ENCODE data around the gene AMFR. TPM values are rescaled to one million over a fixed set of nuclear protein-coding genes. Genes with fewer than 3 reads are reported as not detected.

Gene AMFR
- total RNA-seq, 1 experiment from 2014 or later = 109 TPM

GRCh38 chr16:56344518-56345405 is 80.6 kb downstream of the AMFR start:
- in situ Hi-C loops (cut with HindIII; ENCODE audit: low pct_unique_long_range_greater_than_20kb, low sequenced_read_pairs) = no loop called here
- no peak for DNase-seq (ENCODE audit: low read depth)

DNA sequence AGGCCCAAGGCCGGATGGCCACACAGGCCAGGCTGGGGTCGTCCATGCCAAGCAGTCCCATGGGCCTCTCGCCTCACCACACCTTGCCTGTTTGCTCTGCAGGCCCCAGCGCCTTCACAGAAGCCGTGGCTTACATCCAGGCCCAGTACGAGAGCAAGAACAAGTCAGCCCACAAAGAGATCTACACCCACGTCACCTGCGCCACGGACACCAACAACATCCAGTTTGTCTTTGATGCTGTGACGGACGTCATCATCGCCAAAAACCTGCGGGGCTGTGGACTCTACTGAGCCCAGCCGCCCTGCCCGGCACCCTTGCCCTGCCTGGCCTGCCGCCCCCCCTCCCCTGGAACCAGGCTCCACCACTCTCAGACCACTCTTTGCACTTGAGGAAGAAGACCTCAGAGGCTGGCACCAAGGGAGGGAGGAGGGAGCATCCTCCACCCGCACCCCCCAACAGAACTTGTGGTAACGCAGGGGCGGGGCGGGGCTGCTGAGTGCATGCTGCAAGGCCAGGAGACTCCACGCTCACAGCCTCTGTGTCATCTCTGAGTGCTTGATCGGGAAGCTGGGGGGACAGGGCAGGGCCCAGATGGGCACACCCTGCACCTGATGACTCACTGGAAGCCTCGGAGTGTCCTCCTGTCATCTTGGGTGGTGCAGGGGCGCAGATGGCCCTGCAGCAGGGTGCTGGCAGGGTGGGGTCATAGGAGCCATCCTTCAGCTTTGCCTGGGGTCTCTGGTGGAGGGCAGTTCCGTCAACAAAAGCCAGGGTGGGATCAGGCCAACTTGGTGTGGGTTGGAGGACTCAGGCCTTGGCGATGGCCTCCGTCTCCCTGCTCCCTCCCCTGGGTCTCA is 81.5 kb downstream of the AMFR start:
- in situ Hi-C loops (cut with HindIII; ENCODE audit: low pct_unique_long_range_greater_than_20kb, low sequenced_read_pairs) = no loop called here
- peak; percentile 6 for DNase-seq (ENCODE audit: low read depth)

DNA sequence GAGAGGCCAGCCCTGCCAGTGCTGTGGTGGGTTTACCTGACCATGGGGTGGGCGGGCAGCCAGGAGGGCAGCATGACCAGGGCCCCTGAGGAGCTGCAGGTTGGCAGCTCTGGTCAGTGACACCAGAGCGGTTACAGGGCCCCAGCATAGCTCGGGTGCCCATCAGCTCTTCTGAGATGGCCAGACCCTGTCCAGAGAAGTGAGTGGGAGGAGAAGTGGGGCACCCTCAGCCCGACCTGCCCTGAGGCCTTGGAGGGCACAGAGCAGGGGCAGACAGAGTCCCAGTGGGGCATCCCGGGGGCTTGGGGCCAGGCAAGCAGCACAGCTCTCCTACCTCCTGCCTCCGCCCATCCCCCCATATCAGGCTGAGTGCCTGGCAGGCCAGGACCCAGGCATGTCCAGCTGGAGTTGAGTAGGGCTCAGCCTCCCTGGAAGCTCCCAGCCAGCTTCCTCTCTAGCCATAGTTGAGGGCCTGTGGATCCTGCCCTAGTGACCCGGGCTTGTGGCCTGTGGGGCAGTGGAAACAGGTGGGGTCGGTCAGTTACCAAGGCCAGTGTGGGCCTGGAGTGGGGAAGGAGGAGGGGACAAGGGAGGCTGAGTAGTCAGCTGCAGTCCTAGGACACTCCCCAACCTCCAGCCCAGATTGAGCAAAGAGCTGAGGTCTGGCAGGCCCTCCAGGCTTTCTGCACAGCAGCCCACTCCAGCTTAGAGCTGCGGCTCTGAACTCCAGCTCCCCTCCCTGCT is 83.5 kb downstream of the AMFR start:
- DNase-seq (ENCODE audit: low read depth) = no peak
- in situ Hi-C loops (cut with HindIII; ENCODE audit: low pct_unique_long_range_greater_than_20kb, low sequenced_read_pairs) = no loop called here

DNA sequence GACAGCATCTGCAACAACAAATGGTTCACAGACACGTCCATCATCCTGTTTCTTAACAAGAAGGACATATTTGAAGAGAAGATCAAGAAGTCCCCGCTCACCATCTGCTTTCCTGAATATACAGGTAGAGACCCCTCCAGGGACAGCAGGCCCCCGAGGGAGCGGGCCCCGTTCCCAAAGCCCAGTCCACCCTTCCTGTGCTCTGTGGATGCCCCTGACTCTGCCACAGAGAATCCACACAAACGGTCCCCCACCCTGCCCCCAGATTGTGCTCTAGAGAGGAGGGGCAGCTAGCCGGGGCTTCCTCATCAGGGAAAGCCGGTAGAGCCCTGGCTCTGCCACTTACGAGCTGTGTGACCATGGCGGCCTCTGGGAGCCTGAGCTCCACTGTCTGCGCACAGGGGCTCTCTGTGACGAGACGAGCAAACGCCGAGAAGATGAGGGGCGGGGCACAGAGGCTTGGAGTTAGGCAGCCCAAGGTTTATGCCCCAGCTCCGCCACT is 84.4 kb downstream of the AMFR start:
- DNase-seq (ENCODE audit: low read depth) = no peak
- in situ Hi-C loops (cut with HindIII; ENCODE audit: low pct_unique_long_range_greater_than_20kb, low sequenced_read_pairs) = no loop called here

- DNase-seq (ENCODE audit: low read depth) = no peak
- in situ Hi-C loops (cut with HindIII; ENCODE audit: low pct_unique_long_range_greater_than_20kb, low sequenced_read_pairs) = no loop called here
Observed at GRCh38 chr16:56340416-56340815, 84.9 kb downstream of the AMFR start.

- in situ Hi-C loops (cut with HindIII; ENCODE audit: low pct_unique_long_range_greater_than_20kb, low sequenced_read_pairs) = no loop called here
- no peak for DNase-seq (ENCODE audit: low read depth)
Observed at GRCh38 chr16:56339431-56340195, 85.7 kb downstream of the AMFR start.

GRCh38 chr16:56338566-56339318 is 86.6 kb downstream of the AMFR start:
- in situ Hi-C loops (cut with HindIII; ENCODE audit: low pct_unique_long_range_greater_than_20kb, low sequenced_read_pairs) = no loop called here
- no peak for DNase-seq (ENCODE audit: low read depth)

DNA sequence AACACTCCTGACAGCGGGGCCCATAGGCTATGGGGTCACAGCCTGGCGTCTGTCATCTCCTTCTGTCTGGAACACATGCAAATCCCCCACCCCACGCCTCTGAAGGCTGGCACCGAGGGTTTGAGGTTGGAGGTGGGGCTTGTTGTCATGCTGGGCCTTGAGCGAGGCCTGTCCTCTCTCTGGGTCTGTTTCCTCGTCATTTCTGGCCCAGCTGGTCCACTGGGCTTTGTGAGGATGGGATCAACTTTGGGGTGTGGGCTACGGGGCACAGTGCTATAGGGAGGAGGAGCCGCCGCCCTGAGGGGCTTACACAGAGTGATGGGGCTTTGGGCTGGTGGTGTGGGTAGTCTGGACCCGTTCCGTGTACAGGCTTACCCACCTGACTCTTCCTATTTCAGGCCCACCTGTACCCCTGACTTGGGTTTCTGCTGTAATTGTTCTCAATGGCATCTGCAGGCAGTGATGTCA is 87.5 kb downstream of the AMFR start:
- in situ Hi-C loops (cut with HindIII; ENCODE audit: low pct_unique_long_range_greater_than_20kb, low sequenced_read_pairs) = no loop called here
- no peak for DNase-seq (ENCODE audit: low read depth)

- in situ Hi-C loops (cut with HindIII; ENCODE audit: low pct_unique_long_range_greater_than_20kb, low sequenced_read_pairs) = no loop called here
- DNase-seq (ENCODE audit: low read depth) = no peak
Observed at GRCh38 chr16:56337131-56337857, 88.1 kb downstream of the AMFR start.

DNA sequence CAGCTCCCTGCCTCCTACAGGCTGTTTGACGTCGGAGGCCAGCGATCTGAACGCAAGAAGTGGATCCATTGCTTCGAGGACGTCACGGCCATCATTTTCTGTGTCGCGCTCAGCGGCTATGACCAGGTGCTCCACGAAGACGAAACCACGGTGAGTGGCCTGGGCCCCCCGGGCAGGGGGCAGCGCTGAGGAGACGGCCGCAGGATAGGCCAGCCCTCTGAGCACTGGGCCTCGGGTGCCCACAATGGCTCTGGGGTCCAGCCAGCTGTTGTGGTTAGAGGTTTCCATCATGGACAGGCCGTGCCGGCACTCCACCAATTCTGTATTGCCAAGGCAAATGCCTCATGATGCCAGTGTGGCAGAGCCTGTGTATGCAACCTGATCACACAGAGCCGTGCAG is 88.6 kb downstream of the AMFR start:
- in situ Hi-C loops (cut with HindIII; ENCODE audit: low pct_unique_long_range_greater_than_20kb, low sequenced_read_pairs) = no loop called here
- no peak for DNase-seq (ENCODE audit: low read depth)

DNA sequence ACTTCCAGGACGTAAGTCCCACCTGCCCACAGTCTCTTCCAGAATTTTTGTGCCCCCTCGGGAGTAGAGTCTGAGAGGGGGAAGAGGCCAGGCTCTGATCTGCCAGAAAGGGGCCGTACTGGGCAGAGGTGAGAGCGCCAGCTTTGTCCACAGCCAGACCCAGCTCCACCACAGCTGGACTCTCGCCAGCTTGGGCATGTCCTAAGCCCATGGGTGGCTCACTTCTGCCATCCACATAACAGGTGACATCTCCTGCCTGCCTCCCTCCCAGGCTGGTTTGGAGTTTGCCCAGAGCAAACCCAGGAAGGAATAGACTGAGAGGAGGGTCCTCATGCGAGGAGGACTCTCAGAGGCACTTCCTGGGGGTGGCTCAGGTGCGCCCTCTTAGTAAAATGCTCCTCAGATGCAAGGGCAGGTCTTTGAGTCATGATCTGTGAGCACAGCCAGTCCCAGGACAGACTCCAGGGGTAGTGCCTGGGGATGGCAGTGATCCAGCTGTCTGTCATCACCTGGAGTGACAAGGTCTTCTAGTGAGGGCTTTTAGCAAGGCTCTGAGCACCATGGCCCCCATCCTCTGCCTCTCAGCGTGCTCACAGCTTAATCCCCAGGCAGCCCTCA is 89.2 kb downstream of the AMFR start:
- no peak for DNase-seq (ENCODE audit: low read depth)
- in situ Hi-C loops (cut with HindIII; ENCODE audit: low pct_unique_long_range_greater_than_20kb, low sequenced_read_pairs) = no loop called here

DNA sequence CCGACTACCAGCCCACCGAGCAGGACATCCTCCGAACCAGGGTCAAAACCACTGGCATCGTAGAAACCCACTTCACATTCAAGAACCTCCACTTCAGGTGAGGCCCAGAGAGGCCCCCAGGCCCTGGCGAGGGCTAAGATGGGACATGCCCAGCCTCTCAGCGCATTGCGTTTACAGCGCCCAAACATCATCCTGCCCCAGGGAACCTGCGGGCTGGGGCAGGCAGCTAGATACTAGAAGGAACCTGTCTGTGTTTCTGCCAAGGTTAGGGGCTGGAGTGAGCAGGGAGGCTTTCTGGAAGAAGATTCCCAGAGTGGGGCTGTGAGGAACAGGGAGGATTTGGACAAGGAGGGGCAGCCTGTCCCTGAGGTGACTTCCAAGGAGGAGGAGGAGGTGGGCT is 90.6 kb downstream of the AMFR start:
- in situ Hi-C loops (cut with HindIII; ENCODE audit: low pct_unique_long_range_greater_than_20kb, low sequenced_read_pairs) = no loop called here
- DNase-seq (ENCODE audit: low read depth) = no peak

GRCh38 chr16:56332464-56333079 is 92.8 kb downstream of the AMFR start:
- DNase-seq (ENCODE audit: low read depth) = peak; percentile 52
- in situ Hi-C loops (cut with HindIII; ENCODE audit: low pct_unique_long_range_greater_than_20kb, low sequenced_read_pairs) = no loop called here

GRCh38 chr16:56331915-56332314 is 93.4 kb downstream of the AMFR start:
- no peak for DNase-seq (ENCODE audit: low read depth)

DNA sequence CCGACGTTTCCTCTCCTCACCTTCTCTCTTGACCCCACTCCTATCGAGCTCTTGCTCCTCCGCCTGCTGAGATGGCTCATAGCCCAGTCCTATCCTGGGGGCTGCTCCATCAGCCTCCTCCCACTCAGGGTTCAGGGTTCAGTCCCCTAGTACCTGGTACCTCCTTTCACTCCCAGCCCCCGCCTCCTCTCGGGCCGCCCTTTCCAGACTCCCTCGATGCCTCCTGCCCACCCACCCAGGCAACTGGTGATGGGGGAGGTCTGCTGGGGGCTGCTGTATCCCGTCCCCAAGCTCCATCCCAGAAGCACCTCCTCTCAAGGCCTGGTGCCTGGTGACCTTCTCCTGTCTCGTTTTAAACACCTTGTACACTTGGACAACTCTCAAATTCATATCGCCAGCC is 93.9 kb downstream of the AMFR start:
- DNase-seq (ENCODE audit: low read depth) = no peak
- in situ Hi-C loops (cut with HindIII; ENCODE audit: low pct_unique_long_range_greater_than_20kb, low sequenced_read_pairs) = no loop called here

More at GRCh38 chr16:56331915-56332314, 93.4 kb downstream of the AMFR start:
- in situ Hi-C loops (cut with HindIII; ENCODE audit: low pct_unique_long_range_greater_than_20kb, low sequenced_read_pairs) = no loop called here

GRCh38 chr16:56330476-56330875 is 94.9 kb downstream of the AMFR start:
- in situ Hi-C loops (cut with HindIII; ENCODE audit: low pct_unique_long_range_greater_than_20kb, low sequenced_read_pairs) = no loop called here

More at GRCh38 chr16:56330476-56330875, 94.9 kb downstream of the AMFR start:
- no peak for DNase-seq (ENCODE audit: low read depth)

Data from Caki2 (cell line).